ENCODE measurements around the gene WDR7.

WDR7 gene

DNA sequence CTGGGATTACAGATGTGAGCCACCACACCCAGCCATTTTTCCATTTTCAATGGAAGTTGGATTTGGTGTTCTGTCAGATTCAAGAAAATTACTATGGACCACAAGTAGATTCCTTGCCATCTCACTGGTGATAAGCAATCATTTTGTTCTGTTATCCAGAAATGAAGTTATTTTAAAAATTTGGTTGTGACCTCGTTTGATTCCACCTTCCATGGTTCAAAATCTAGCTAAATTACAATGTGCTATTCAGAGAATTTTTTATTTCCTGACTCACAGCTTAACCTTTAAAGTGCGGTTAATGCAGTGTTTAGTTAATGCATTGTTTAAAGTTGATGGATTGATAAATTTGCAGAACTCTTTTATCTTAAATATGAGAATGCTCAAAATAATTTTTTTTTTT lies 252.5 kb downstream of the WDR7 start:
- DNase-seq (ENCODE audit: low read depth, low spot score): no peak
- H3K4me3 ChIP-seq (ENCODE audit: low read length): no peak overlapping the region

DNA sequence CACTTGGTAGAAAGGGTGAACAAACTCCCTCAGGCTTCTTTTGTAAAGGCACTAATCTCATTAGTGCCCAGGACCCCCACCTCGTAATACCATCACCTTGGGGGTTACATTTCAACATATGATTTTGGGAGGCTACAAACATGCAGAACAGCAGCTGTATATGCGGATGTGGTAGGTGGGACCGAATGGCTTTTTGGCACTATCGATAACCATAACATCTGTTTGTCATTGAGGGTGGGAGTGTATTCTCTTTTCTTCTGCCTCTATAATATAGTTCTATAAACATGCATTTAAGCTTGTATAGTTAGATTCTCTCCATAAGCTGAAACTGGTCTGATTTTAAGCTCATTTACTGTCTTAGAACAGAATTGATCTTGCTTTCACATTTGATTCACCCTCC lies 256.6 kb downstream of the WDR7 start:
- no peak overlapping the region for H3K4me3 ChIP-seq (ENCODE audit: low read length)
- no peak for DNase-seq (ENCODE audit: low read depth, low spot score)

GRCh38 chr18:56910237-56910636 lies 259.1 kb downstream of the WDR7 start:
- H3K4me3 ChIP-seq (ENCODE audit: low read length): no peak overlapping the region
- DNase-seq (ENCODE audit: low read depth, low spot score): no peak

DNA sequence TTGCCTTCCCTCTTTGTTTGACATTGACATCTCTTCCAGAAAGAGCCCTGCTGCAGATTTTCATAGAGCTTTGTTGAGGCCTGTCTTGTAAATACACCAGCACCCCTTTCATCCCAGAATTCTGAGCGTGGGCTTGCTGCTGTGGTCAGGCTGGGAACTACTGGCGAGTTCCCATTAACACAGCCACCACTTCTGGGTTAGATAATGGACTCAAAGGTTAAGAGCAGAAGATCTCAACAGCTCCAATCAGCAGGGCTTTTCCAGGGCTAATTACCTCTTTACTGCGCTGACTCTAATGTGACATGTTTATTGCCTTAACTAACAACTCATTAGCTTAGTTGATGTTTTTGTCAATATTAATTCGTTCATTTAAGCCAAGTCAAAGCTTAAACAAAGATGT lies 259.8 kb downstream of the WDR7 start:
- DNase-seq (ENCODE audit: low read depth, low spot score): no peak
- no peak overlapping the region for H3K4me3 ChIP-seq (ENCODE audit: low read length)

GRCh38 chr18:56913941-56914340 lies 262.8 kb downstream of the WDR7 start:
- no peak for DNase-seq (ENCODE audit: low read depth, low spot score)

GRCh38 chr18:56919190-56919589 lies 268.0 kb downstream of the WDR7 start:
- no peak overlapping the region for H3K4me3 ChIP-seq (ENCODE audit: low read length)
- no peak for DNase-seq (ENCODE audit: low read depth, low spot score)

More at GRCh38 chr18:56913941-56914340, 262.8 kb downstream of the WDR7 start:
- no peak overlapping the region for H3K4me3 ChIP-seq (ENCODE audit: low read length)

DNA sequence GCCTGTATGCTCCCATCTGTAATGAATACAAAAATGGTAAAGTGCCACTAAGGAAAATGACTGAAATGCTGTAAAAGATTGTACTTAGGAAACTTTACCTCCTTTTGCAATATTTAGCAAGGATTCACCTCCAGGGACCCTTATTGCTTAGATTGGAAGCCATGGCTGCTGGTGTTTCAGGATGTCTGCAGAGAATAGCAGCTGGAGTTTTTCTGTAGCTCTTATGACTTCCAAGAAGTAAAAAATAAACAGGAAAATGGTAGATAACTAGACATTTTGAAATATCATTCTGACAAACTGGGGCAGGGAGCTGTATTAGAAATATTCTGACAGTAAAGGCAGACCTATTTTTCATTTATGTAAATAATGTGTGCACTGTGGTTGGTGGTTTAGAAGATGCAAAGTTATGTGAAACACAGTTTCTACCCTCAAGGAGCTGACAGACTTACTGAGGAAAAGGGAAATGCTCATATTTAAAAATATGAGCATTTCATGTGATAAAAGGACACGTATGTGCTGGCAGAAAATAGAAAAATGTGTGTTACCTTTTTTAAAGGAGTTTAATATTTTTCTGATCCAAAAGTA lies 270.8 kb downstream of the WDR7 start:
- H3K4me3 ChIP-seq (ENCODE audit: low read length): no peak overlapping the region
- DNase-seq (ENCODE audit: low read depth, low spot score): peak; percentile 3

DNA sequence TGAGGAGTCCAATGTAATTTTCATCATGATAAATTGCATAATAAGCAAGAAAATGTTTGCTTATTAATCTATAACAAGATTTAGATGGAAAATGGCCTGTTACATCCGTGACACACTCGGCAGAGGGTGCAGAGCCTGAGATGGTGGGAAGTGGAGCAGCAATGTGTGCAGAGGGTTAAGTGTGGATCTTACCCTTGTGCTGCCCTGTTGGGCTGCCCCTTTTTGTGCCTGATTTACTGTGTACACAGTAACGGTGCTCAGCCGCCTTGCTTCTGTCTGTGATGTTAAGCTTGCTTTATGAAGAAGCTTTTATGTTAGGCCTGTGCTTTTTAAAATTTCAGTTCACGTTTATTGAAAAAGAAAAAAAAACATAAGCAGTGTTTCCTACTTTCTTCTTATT lies 275.6 kb downstream of the WDR7 start:
- no peak overlapping the region for H3K4me3 ChIP-seq (ENCODE audit: low read length)
- no peak for DNase-seq (ENCODE audit: low read depth, low spot score)

GRCh38 chr18:56927786-56928185 lies 276.6 kb downstream of the WDR7 start:
- DNase-seq (ENCODE audit: low read depth, low spot score): no peak
- H3K4me3 ChIP-seq (ENCODE audit: low read length): no peak overlapping the region

DNA sequence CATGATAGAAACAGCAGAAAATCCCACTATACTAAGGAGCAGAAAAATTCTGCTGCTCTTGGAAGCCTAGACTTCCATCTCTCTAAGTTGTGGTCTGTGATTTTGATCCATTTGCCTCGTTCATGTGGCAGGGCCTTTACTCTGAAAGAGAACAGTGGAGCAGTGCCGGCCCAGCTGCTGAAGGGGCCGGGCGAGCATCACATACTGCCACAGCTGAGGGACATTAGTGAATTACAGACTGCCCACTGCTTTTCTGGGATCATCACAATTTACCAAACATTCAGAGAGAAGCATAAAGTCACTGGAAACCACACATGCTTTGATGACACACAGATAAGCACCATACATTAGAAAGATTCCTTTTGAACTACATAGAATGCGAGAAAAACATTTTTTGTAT lies 278.7 kb downstream of the WDR7 start:
- peak; percentile 15 for DNase-seq (ENCODE audit: low read depth, low spot score)
- no peak overlapping the region for H3K4me3 ChIP-seq (ENCODE audit: low read length)

DNA sequence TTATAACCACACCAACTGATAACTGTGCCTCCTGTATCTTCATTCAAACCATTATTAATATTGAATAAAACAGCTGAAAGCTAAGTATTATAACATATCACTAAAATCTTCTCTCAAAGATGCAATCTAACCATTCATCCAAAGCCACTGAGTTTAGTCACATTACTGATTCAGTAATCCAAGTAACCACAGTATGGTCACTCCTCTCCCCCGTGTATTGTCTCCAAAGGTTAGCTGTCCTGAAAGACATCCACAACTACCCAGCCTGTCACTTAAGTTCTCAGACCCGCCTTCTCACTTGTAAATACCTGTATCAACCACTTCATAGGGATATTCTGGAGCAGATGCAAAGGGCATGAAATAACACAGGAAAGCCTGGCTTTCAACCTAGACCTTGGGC lies 282.3 kb downstream of the WDR7 start:
- no peak overlapping the region for H3K4me3 ChIP-seq (ENCODE audit: low read length)
- no peak for DNase-seq (ENCODE audit: low read depth, low spot score)

DNA sequence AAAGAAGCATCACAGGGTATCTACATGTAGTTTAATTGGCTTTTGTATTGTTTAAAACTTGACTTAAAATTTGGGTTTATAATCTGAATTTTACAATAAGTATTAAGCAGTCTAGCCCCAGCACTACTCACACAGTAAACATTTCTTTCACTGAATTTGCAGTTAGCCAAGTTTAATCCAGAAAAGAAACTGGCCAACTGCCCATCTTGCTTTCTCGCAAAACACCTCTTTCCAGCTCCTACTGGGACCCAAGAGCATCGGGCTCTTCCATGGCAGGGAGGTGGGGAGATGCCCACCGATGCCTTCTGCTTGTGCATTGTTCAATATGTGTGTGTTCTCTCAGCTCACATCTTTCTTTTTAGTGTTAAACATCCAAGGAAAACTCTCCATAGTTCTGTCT lies 283.0 kb downstream of the WDR7 start:
- no peak for DNase-seq (ENCODE audit: low read depth, low spot score)
- H3K4me3 ChIP-seq (ENCODE audit: low read length): no peak overlapping the region

DNA sequence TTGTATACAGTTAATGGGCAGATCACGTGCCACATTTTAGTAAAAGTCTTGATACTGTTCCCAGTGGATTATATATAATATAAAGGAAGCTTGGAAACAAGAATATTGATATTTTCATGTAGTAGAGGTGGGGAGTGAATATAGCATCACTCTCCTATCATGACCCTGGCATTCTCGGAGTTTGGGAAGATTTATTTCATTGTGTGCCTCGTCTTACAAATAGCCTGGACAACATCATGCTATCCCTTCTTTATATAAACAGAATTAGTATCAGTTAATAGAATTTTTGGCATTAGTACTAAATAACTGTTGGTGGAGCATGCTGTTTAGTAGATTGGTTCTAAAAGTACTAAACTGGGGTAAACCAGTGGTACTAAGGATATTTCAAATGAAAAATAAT lies 283.7 kb downstream of the WDR7 start:
- no peak overlapping the region for H3K4me3 ChIP-seq (ENCODE audit: low read length)
- no peak for DNase-seq (ENCODE audit: low read depth, low spot score)

DNA sequence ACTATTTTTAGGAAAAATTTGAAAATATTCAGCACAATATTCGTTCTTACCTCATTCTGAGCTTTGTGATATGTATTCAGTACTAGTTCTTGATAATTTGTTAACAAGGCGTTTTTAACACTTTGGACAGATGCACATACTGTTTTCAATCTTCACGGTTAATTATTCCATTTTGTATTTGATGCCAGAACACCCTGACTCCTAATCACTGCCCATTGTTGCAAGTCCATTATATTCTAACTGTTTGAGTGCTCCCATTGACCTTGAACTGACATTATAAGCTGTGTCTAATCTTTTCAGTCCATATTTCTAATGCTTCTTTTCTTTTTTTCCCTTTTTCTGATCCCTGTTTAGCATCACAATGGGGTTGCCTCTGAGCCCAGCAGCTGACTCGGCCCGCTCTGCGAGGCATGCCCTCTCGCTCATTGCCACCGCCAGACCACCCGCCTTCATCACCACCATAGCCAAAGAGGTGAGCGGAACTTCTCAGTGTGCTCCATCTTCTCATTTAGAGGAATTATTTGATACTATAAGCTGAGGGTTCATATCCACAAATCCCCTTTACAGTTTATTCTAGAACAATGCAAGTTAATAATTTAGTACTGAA lies 284.4 kb downstream of the WDR7 start:
- no peak overlapping the region for H3K4me3 ChIP-seq (ENCODE audit: low read length)
- no peak for DNase-seq (ENCODE audit: low read depth, low spot score)

- DNase-seq (ENCODE audit: low read depth, low spot score): no peak
Observed at GRCh38 chr18:56936457-56936856, 285.3 kb downstream of the WDR7 start.

GRCh38 chr18:56937874-56938430 lies 286.8 kb downstream of the WDR7 start:
- DNase-seq (ENCODE audit: low read depth, low spot score): no peak
- no peak overlapping the region for H3K4me3 ChIP-seq (ENCODE audit: low read length)

More at GRCh38 chr18:56936457-56936856, 285.3 kb downstream of the WDR7 start:
- no peak overlapping the region for H3K4me3 ChIP-seq (ENCODE audit: low read length)

DNA sequence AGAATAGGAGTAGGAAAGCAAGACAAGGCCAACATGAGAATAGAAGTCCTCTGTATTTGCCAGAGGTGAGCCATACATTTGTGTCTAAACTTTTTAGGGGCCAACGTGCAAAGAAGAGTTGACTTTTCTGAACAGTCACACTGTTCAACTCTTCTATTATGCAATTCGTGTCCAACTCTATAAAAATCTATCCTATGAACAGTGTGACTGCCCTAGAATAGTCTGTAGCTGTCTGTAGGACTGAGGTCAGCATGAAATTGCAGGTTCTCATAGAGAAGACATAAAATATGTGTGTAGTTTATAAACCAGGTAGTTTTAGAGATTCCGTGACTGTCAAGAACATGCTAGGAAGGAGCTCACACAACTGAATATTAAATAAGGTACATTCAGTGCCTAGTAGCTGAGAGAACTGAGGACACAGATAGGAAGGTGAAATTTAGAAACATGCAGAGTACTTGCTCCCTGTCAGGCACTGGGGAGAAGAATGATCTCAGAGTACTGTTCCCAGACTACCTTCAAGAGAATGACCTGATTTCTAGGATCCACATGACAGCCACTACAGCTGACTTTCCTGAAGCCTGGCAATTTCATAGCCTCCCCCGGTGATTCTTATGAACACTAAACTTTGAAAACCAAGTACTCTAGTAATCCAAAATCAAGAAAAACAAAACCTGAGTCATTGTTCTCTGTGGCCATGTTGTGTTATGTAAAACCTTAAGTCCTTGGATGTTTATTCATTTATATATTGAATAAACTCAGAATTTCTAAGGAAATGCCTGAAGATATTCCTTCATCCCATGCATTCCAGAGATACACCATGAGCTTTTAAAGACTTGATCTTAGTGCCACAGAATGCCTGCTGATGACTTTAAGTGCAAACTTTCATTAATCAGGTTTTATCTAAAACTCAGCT lies 294.3 kb downstream of the WDR7 start:
- DNase-seq (ENCODE audit: low read depth, low spot score): no peak
- H3K4me3 ChIP-seq (ENCODE audit: low read length): no peak overlapping the region

DNA sequence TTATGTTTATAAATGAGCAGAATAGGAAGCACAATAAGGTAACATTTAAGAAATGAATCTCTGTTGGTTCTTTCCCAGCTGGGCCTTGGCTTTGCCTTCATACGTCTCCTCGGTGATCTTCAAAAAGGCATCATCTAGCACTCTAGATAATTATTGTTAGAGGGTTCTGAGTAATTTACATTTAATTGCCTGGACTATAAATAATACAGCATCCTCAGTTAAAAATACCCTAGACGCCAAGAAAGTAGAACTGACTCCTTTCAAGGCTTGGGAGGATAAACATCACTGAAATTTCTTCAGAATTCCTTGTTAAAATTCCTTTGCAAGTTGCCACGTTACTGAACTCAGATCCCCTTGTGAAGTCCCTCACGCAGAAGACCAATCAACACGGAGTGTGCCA lies 296.1 kb downstream of the WDR7 start:
- DNase-seq (ENCODE audit: low read depth, low spot score): no peak
- no peak overlapping the region for H3K4me3 ChIP-seq (ENCODE audit: low read length)

- no peak for DNase-seq (ENCODE audit: low read depth, low spot score)
- H3K4me3 ChIP-seq (ENCODE audit: low read length): no peak overlapping the region
Observed at GRCh38 chr18:56952026-56952425, 300.9 kb downstream of the WDR7 start.

Measured in Jurkat, Clone E6-1 (cell line).